Right renal cortex interstitium (tissue), 3 donors: ENCODE measurements around the gene ADAD1. TPM values are rescaled to one million over a fixed set of nuclear protein-coding genes. Genes with fewer than 3 reads are reported as not detected.
"Not testable (repeated sequence)": the region's sequence is repeated elsewhere in the genome, so short reads cannot be mapped to it uniquely, and the experiment has no call there.

Source experiments
- DNase-seq, 3 donors: peaks; one replicate each; pipeline ENCODE4 v3.0.0-alpha.2; 2013; ENCODE audit warnings: low read depth in 3 of 3, low spot score in 2 of 3
- polyA plus RNA-seq, 3 donors: library from polyadenylated mRNA; unstranded; fragments of 120-200 nt; gene quantifications; one replicate each; pipeline ENCODE4 v1.2.1, GENCODE V29; 2013; ENCODE audit not compliant: insufficient read length in 3 of 3

ADAD1 gene
- not detected for polyA plus RNA-seq

DNA sequence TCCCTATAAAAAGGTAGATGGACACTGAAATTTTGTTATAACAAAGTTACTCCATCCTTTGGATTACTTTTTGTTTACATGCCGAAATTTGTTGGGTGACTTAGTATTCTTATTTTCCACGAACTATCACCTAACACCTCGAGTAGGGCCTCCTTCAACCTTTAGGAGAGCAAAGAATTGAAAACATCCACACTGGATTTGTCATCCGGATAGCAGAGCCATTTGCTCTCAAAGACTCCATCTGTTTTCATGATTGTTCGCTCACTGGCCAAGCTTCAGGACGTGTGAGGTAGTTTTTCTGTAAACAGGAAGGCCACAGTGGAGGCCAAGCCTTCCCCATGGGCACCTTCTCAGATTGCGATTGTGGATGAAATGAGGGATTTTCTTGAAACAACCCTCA, at the start of gene ADAD1:
Gene ADAD1 (plus strand): TSS at position 301 of the 400 bp plus-strand sequence. CDS start 1,059 bp downstream, outside the sequence.
- DNase-seq, result no peak

DNA sequence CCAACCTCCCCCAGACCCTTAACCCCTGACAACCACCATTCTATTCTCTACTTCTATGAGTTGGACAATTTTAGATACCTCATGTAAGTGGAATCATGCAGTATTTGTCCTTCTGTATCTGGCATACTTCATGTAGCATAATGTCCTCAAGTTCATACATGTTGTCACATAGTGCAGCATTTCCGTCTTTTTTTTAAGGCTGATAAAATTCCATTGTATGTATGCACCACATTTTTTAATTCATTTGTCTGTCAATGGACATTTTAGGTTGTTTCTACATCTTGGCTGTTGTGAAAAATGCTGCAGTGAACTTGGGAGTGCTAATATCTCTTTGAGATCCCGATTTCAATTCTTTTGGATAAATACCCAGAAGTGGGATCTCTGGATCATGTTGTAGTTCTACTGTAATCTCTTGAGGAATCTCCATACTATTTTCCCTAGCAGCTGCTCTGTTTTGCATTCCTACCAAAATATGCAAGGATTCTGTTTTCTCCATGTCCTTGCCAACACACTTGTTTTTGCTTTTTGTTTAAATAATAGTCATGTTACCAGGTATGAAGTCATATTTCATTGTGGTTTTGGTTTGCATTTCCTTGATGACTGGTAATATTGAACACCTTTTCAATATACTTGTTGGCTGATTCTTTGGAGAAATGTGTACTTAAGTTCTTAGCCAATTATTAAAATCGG, 48.8 kb upstream of the ADAD1 start:
- DNase-seq, result no peak

DNA sequence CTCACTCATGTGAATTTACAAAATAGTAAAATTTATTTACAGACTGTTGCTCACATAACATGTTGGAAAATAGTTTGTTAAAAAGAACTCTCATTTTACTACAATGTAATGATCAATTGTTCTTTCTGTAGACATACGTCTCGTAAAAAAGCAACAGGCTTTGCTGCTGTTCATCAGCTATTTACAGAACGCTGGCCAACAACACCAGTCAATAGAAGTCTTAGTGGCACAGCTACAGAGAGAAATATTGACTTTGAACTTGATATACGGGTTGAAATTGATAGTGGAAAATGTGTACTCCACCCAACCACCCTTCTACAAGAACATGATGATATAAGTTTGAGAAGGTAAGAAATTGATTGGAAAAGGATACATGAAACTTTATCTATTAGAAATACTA, 47.6 kb upstream of the ADAD1 start:
- DNase-seq, result no peak

DNA sequence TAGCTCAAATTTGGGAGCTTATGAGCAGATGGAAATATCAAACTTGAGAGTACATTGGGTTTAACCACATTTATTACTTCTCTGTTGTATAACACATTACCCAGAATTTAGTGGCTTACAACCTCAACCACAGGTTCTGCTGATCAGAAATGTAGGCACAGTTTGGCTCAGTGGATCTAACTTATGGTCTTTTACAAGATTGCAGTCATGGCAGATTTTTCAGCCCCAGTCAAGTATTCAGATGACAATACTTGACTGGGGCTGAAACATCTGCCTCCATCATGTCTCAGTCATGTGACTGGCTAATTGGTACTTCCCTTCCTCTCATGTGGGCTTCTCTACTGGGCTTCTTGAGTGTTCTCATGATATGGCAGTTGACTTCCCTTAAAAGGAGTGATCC, 44.0 kb upstream of the ADAD1 start:
- DNase-seq, result no peak

DNA sequence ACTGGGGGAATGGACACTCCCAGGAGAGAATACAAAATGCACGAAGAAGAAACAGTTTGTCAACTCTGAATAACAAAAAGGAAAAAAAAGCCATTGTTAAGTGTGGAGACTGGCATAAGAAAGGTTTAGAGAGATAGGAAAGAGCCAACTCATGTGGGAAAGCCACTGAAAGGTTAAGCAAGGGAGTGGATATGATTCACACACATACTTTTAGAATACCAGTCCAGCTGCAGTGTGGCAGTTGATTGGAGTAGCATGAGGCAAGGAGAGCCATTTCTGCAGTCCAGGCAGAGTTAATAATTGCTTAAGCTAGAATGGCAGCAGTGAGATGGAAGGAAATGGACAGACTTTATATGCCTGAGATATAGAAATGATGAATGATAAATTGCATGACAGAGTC, 36.9 kb upstream of the ADAD1 start:
- no peak for DNase-seq

DNA sequence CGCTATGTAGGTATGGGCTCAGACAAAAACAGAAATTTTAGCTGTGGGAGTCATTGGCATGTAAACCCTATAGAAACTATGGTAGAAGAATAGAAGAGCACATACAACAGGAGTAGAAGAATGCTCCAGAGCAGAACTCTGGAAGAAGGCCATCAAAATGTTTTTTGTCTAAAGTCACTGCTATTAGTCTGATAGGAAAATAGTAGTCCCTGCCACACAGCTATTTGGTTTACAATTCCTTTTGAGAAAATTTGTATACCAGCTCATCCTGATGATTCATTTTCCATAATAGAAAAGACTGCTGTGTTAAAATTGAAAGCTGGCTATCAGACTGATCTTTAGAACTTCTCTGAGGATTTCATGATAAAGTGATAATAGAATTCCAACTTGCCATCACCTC, 32.8 kb upstream of the ADAD1 start:
- DNase-seq, result no peak

DNA sequence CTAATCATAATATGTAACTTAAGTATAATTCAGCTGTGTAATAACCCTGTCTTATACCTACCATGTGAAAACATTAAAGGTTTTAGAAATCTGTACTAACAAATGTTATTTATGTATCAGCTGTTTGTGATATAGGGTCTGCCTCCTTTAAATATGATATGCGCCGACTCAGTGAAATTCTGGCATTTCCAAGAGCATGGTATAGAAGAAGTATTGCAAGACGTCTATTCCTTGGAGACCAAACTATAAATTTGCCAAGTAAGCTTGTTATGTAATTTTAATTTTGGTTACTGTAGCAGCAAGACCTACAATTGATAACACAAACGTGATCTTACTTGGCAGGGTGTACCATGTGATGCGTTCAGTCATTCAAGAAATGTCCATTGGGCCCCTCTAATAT, 32.3 kb upstream of the ADAD1 start:
- DNase-seq, result no peak

DNA sequence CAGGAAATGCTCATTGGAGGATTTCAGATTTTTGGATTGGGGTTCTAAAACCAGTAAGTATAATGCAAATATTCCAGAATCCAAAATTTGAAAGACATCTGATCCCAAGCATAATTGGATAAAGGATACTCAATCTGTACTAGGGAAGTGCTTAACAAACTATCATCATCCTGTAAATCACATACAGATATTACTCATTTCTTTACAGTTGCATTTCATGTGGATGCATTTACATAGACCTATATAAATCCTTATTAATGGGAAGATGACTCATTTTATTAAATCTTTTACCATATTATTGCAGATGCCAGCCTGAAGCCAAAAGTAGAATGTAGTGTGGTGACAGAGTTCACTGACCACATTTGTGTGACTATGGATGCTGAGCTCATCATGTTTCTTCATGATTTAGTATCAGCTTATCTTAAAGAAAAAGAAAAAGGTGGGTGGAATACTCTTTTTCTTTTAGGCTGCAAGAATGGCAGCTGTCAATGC, 22.4 kb upstream of the ADAD1 start:
- DNase-seq, result no peak

DNA sequence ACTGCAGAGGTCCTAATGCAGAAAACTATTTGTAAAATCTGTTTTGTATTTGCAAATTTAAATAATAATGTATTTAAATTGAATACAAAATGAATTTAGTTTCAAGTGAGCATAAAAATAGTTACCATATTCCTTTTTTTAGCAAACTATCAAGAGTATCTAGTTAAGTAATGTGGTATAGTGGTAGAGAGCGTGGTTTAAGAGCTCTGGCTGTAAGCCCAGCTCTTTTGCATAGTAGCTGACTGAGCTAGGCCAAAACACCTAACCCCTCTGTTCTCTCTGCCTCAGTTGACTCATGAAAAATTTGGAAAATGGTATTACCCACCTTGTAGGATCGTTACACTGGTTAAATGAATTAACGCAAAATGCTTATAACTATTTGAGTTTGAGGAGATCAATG, 18.1 kb upstream of the ADAD1 start:
- no peak for DNase-seq

DNA sequence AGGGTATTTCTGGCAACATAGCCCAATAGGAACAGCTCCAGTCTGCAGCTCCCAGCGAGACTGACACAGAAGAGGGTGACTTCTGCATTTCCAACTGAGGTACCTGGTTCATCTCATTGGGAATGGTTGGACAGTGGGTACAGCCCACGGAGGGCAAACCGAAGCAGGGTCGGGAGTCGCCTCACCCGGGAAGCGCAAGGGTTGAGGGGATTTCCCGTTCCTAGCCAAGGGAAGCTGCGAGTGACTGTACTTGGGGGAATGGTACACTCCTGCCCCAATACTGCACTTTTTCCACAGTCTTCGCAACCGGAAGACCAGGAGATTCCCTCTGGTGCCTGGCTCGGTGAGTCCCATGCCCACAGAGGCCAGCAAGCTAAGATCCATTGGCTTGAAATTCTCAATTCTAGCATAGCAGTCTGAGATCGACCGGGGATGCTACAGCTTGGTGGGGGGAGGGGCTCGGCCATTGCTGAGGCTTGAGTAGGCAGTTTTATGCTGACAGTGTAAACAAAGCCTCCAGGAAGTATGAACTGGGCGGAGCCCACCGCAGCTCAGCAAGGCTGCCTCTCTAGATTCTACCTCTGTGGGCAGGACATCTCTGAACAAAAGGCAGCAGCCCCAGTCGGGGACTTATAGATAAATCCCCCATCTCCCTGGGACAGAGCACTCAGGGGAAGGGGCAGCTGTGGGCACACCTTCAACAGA, 14.0 kb upstream of the ADAD1 start:
- no peak for DNase-seq

DNA sequence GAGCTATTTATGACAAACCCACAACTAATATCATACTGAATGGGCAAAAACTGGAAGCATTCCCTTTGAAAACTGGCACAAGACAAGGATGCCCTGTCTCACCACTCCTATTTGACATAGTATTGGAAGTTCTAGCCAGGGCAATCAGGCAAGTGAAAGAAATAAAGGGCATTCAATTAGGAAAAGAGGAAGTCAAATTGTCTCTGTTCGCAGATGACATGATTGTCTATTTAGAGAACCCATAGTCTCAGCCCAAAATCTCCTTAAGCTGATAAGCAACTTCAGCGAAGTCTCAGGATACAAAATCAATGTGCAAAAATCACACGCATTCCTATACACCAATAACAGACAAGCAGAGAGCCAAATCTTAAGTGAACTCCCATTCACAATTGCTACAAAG, 10.0 kb upstream of the ADAD1 start:
- not testable (repeated sequence) for DNase-seq

DNA sequence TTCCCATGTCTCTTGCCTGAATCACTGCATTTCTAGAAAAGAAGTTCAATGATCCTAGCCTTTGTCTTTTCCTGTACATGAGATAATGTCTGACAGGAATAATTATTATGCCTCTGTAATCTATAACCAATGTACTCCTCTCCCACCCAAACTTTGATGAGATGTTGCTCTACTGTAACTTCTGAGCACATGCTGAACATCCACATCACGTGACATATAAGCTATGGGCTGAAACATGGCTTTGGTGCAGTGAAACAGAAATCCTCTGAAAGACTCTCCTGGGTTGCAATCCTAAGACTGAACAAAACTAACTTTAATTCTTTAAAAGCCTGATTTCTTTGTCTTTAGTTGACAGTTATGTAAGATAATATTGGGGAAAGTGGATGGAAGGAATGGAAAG, 1.5 kb upstream of the ADAD1 start:
- no peak for DNase-seq

DNA sequence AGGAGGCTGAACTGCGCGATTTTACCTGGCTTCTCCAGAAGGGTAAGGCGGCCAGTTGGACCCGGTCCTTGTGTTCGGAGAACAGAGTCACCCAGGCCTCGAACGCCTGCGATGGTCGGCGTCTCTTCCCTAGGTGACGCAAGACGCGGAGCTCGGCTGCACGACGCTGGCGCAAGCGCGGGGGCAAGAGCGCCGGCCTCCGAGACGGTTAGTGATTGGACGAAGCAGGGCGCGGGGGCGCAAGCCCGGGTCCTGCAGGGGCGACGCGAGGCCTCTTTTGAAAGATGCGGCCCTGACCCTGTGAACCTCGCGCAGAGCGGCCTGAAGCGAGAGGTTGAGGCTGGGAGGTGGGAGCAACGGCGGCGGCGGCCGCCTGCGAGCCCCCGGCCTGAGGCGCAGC, 428 bp downstream of the ADAD1 start:
- no peak for DNase-seq

DNA sequence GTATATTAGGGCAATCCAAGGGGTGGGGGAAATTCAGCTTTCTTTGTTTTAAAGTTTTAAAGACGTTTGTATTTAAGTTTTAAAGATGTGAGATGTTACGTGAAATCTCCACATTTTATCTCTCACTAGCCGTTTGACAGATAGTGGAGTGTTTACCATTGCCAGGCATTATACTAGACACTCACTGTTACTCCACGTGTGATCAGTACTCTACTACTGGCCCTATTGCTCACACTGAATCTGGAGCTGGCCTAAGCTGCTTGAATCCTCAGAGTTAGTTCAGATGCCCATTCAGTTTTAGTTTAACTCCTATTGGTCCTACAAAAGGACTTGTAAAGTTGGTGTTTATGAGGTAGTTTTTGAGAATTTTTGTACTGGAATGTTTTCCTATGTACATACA, 4.5 kb downstream of the ADAD1 start:
- no peak for DNase-seq

DNA sequence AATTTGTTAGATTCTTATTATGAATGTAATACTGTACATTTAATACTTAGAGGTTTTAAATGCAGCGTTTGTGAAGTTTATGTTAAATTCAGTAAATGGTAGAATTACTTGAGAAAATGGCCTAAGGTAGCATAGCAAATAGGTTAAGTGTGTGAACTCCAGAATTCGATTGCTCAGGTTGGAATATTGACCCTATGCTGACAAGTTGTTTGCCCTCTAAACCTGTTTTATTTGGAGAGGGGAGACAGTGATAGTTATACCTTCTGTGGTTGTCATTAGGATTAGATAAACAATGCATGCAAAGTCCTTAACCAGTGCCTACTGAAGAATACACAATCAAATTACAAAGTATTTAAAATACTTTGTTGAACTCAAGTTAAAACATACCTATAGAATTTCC, 5.4 kb downstream of the ADAD1 start:
- no peak for DNase-seq

DNA sequence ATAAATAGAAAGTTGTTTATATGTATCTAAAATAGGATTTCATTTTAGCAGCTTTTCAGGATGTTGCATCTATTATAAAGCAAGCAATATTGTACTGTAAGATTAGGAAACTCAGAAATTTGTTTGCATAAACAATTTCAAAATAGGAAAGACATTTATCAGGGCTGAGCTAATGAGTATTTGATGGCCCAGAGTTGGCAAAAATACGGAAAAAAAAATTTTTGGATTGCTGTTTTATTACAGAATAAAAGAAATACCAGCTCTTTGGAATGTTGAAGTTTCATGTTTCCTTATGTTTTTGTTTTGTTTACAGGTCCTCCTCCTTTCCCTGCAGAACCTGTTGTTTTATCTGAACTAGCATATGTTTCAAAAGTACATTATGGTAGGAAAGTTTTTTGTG, 14.5 kb downstream of the ADAD1 start:
- no peak for DNase-seq

DNA sequence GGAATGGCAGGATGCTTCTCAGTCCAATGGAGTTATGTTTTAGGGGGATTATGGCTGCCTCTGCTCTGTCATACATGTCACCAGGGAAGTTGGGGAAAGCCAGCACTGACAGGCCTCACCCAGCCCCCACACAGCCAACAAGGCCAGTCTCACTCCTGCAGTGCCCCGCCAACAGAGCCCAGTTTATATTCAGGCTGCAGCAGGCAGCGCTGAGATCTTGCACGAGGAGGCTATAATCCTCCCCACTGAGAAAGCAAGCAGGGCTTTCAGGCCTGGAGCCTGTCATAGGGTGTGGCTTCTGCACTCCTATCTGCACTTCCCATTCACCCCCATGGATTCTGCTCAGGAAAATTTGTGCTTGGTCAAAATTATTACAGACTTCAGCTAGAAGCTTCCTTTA, 25.1 kb downstream of the ADAD1 start:
- DNase-seq, result no peak

DNA sequence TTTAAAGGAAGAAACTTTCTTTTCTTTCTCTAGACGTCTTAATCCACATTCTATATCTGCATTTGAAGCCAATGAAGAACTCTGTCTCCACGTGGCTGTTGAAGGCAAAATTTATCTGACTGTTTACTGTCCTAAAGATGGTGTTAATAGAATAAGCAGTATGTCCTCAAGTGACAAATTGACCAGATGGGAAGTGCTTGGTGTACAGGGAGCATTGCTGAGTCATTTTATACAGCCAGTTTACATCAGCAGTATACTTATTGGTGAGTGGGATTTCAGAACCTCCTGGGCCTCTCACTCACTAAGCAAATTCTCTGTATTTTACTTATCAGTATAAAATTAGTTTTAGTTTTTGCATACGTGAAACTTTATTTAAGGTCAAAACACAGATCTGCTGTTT, 33.7 kb downstream of the ADAD1 start:
- no peak for DNase-seq

DNA sequence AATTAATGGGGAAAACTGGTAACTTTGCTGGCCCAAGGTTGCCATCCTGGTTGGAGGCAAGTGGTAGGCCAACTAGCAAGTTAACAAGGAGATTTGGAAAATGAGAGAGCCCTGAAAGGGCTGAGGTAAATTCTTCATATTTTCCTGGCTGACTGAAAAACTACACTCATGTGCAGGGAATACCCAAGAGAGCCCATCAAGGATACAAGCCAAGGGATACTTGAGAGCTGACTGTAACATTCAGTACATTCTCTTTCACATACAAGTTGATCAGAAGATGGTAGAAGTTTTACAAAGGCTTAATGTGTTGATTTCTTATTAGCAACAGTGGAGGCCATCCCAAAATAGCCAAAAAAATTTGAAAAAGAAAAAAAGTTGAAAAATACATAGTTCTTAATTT, 44.4 kb downstream of the ADAD1 start:
- no peak for DNase-seq

DNA sequence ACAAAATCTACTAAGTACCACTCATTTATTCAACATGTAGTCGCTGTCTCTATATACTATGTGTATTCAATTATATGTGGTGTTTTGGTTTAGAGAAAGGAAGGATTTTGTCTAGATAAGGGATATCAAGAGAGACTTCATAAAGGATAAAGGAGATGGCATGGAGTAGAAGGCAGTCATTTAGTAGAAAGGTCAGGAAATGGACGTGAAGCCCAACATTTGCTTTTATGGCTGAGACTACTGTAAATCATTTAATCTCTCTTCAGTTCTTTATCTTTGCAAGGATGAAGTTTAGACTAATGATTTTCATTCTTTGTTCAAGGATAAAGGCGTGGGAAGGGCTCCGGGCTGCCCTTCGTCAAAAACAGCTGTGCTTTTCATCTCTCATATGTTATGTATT, 52.5 kb downstream of the ADAD1 start:
- DNase-seq, result no peak

DNA sequence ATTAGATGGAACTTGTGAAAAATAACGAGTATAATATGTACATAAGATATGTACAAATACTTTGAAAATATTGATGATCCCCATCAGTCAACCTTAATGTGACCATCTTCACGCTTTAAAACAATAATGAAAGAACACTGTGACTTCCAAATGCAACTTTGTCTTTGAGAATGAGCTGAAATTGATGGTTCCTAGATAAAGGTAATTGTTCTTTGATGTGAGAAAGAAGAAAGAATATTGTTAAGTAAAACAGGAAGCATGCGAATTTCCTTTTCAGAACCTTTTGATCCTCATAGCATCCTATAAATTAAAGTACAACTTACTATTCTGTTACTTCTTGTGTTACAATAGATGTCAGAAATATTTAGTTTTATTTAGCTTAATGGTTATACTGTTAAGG, 55.5 kb downstream of the ADAD1 start:
- DNase-seq, result no peak

DNA sequence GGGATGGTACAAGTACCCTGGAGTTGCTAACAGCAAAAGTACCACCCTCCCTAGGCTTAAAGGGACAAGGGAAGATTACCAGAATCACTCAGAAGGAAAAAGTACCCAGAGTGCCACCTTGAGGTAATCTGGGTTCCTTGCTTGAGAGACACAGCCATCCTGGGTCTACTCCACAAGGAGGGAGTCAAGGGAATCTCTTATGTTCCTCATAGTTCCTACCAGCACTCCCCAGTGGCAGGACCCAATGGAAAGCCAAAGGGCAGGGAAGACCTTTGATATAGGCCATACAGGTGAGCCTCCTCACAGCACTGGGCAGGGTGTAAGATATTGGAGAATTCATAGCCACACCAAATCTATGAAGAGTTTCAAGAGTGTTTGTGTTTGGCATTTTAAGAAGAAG, 72.0 kb downstream of the ADAD1 start:
- DNase-seq, result no peak
